Left lung (tissue), 10 donors: ENCODE data around the gene MTHFD2. TPM values are rescaled to one million over a fixed set of nuclear protein-coding genes. Genes with fewer than 3 reads are reported as not detected.

Experiments
- ATAC-seq: fragments of 200-7000 bp; cut with Tn5 transposase; one replicate; pipeline ENCODE4 v1.9.1; 2020; ENCODE audit warnings: moderate library complexity
- DNase-seq, 4 donors: peaks; one replicate each; pipeline ENCODE4 v3.0.0-alpha.2; 2013 to 2020
- H3K27ac ChIP-seq, 2 donors: fragments of 200-600 bp; sonication (generic) in 1 of 2; one replicate each; pipeline versions ENCODE4 v1.5.0 to v1.8.0; 2020 to 2021
- H3K27me3 ChIP-seq, 2 donors: fragments of 200-600 bp; sonication (generic) in 1 of 2; one replicate each; pipeline versions ENCODE4 v1.5.0 to v1.8.0; 2020 to 2021
- H3K36me3 ChIP-seq, 2 donors: fragments of 200-600 bp; sonication (generic) in 1 of 2; one replicate each; pipeline versions ENCODE4 v1.5.0 to v1.8.0; 2020 to 2021
- H3K4me1 ChIP-seq, 2 donors: fragments of 200-600 bp; one replicate each; pipeline ENCODE4 v1.8.0; 2021
- H3K4me3 ChIP-seq, 2 donors: fragments of 200-600 bp; sonication (generic) in 1 of 2; one replicate each; pipeline versions ENCODE4 v1.5.0 to v1.8.0; 2020 to 2021; ENCODE audit warnings: mild to moderate bottlenecking in 1 of 2
- H3K9me3 ChIP-seq, 2 donors: fragments of 200-600 bp; sonication (generic) in 1 of 2; one replicate each; pipeline versions ENCODE4 v1.5.0 to v1.8.0; 2020 to 2021
- intact Hi-C, 2 donors: fragments of 100-400 bp; cut with DNase I; formaldehyde crosslinking; loops; one replicate each; pipeline versions ENCODE4 v1.11.2 to v1.14.2; 2022
- polyA plus RNA-seq, 6 donors: library from polyadenylated mRNA; unstranded; fragments of 120-200 nt; gene quantifications; one replicate each; pipeline ENCODE4 v1.2.1, GENCODE V29; 2013; ENCODE audit not compliant: insufficient read length in 6 of 6
- total RNA-seq, 2 donors: library from RNA; stranded (reverse); fragmentation: NEBNext Ultra II Directional; extraction: Animal tissue kit (Norgen Biotek cat#: 25700); gene quantifications; one replicate each; pipeline ENCODE4 v1.2.1, GENCODE V29; 2021
- TF ChIP-seq, protein P1 (sequence below), 2 donors: fragments of 200-600 bp; sonication (generic) in 1 of 2; IDR thresholded peaks; one replicate each; pipeline versions ENCODE4 v1.5.0 to v1.8.0; 2021; ENCODE audit warnings: antibody characterized with exemption in 2 of 2
- donor health status: DM: no; HTN: yes; CAD: no.
- donor health status: DM: no; HTN: no; CAD: no.

MTHFD2 gene
- total and polyA plus RNA-seq, 8 donors: 12.8 to 81.2 (median 16.2) TPM

DNA sequence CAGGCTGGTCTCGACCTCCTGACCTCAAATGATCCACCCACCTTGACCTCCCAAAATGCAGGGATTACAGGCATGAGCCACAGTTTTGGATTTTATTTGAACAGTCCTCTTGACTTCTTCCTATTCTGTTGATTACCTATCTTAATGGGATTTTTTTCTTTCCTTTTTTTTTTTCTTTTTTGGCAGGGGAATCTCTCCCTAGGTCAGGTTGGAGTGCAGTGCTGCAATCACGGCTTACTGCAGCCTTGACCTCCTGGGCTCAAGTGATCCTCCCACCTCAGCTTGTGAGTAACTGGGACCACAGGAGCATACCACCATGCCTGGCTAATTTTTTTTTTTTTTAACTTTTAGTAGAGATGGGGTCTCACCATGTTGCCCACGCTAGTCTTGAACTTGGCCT lies 2.8 kb downstream of the MTHFD2 start:
- Histone ChIP-seq H3K27ac (no peak overlapping the region), H3K36me3 (peaks cover 0 to 13% of the 10 kb centered on the region in 2 donors), H3K4me3 (no peak overlapping the region), H3K27me3 (no peaks in the 10 kb centered on the region), H3K9me3 (no peaks in the 10 kb centered on the region), H3K4me1 (peaks cover 16 to 54% of the 10 kb centered on the region in 2 donors)
- TF ChIP-seq, protein P1, sequence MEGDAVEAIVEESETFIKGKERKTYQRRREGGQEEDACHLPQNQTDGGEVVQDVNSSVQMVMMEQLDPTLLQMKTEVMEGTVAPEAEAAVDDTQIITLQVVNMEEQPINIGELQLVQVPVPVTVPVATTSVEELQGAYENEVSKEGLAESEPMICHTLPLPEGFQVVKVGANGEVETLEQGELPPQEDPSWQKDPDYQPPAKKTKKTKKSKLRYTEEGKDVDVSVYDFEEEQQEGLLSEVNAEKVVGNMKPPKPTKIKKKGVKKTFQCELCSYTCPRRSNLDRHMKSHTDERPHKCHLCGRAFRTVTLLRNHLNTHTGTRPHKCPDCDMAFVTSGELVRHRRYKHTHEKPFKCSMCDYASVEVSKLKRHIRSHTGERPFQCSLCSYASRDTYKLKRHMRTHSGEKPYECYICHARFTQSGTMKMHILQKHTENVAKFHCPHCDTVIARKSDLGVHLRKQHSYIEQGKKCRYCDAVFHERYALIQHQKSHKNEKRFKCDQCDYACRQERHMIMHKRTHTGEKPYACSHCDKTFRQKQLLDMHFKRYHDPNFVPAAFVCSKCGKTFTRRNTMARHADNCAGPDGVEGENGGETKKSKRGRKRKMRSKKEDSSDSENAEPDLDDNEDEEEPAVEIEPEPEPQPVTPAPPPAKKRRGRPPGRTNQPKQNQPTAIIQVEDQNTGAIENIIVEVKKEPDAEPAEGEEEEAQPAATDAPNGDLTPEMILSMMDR (IDR thresholded peaks at IDR 0.05): no peak
- ATAC-seq (no peak), DNase-seq (no peak)
- intact Hi-C loops: no loop called here

DNA sequence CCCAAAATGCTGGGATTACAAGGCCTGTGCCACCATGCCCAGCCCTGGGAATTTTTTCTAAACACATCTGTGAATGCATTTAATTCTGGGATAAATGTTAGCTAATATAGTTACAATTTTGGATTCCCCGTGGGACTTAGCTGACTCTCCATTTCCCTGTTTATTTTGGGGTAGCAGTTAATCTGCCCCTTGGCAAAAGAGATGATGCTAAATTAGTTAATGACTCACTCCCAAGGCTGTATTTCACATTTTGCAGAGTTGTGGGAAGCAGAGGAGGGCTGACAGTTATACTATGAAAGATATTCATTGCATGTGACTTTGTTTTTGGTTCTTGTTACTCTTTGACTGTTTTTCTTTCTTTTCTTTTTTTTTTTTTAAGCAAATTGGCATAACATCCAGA lies 3.2 kb downstream of the MTHFD2 start:
- Histone ChIP-seq H3K36me3 (peaks cover 0 to 15% of the 10 kb centered on the region in 2 donors), H3K4me1 (peaks cover 20 to 58% of the 10 kb centered on the region in 2 donors), H3K4me3 (no peak overlapping the region), H3K27me3 (no peaks in the 10 kb centered on the region), H3K27ac (no peak overlapping the region), H3K9me3 (no peaks in the 10 kb centered on the region)
- TF ChIP-seq, protein P1 (IDR thresholded peaks at IDR 0.05): no peak
- DNase-seq: no peak
- intact Hi-C loops: no loop called here
- no peak for ATAC-seq

DNA sequence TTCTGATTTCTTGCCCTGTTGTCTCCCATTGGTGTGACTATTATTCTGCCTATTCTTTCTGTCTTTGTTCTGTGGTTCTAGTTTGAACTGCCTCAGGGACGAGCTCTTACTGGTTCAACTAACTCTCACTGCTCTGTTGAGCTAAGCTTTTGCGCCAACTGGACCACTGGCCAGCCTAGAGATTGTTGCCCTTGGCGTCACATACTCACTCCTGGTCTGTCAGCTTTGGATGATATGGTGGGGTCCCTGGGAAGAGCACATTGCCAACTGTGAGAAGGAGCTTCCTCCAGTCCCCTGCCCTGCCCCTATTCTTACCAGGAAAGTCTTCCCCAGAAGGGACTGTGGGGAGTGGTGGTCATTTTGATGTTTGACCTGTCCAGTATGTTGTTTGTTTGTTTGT lies 6.0 kb downstream of the MTHFD2 start:
- TF ChIP-seq, protein P1 (IDR thresholded peaks at IDR 0.05): no peak
- Histone ChIP-seq H3K36me3 (peaks cover 0 to 42% of the 10 kb centered on the region in 2 donors), H3K9me3 (no peaks in the 10 kb centered on the region), H3K27me3 (no peaks in the 10 kb centered on the region), H3K4me1 (peaks cover 22 to 59% of the 10 kb centered on the region in 2 donors), H3K27ac (no peak overlapping the region), H3K4me3 (no peak overlapping the region)
- ATAC-seq (no peak), DNase-seq (no peak)
- intact Hi-C loops: no loop called here

DNA sequence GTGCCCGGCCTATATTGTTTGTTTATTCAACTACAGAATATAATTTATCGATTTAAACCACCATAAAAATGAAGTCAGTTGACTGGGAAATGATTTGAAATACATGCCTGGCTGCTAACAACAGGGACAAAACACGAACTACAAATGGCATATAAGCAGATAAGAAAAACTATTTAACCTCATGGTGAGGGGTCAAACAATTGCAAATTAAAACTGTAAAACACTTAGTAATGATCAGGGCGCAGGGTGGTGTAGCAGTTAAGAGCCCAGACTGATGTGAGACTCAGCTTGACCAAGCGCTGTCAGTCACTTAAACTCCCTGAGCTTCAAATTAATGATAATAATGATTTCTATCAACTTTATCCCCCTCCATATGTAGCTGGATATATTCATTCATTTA lies 6.7 kb downstream of the MTHFD2 start:
- Histone ChIP-seq H3K9me3 (no peaks in the 10 kb centered on the region), H3K4me3 (no peak overlapping the region), H3K27ac (peak overlapping the region; percentile 40 to 84), H3K4me1 (peaks cover 18 to 54% of the 10 kb centered on the region in 2 donors), H3K36me3 (peaks cover 0 to 49% of the 10 kb centered on the region in 2 donors), H3K27me3 (no peaks in the 10 kb centered on the region)
- DNase-seq (no peak), ATAC-seq (no peak)
- intact Hi-C loops: no loop called here
- TF ChIP-seq, protein P1 (IDR thresholded peaks at IDR 0.05): no peak

DNA sequence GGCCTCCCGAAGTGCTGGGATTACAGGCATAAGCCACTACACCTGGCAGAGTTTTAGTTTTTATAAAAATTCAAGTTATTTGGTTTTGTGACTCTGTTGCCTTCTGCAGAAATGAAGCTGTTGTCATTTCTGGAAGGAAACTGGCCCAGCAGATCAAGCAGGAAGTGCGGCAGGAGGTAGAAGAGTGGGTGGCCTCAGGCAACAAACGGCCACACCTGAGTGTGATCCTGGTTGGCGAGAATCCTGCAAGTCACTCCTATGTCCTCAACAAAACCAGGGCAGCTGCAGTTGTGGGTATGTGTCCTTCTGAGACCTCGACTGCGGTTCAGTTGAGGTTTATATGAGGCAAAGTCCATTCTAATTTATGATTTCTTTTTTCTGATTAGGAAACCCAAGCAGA lies 7.2 kb downstream of the MTHFD2 start:
- no peak for DNase-seq
- peak; percentile 89 for ATAC-seq
- H3K36me3 ChIP-seq: peaks cover 0 to 53% of the 10 kb centered on the region in 2 donors
- H3K27me3 ChIP-seq: no peaks in the 10 kb centered on the region
- intact Hi-C loops: no loop called here
- peak overlapping the region; percentile 40 to 84 for H3K27ac ChIP-seq
- H3K4me1 ChIP-seq: peaks cover 16 to 49% of the 10 kb centered on the region in 2 donors
- H3K4me3 ChIP-seq: no peak overlapping the region
- H3K9me3 ChIP-seq: no peaks in the 10 kb centered on the region
- TF ChIP-seq, protein P1 (IDR thresholded peaks at IDR 0.05): no peak
